ENCODE measurements around the gene ZBTB7C. TPM values are rescaled to one million over a fixed set of nuclear protein-coding genes. Genes with fewer than 3 reads are reported as not detected.

Gene ZBTB7C
- total and polyA plus RNA-seq, 2 of the 4 experiments (the other 2 are of a cell fraction) = not detected

- ChIA-PET POLR2A (ENCODE audit: unreplicated experiment) (no interaction called here), CTCF (no interaction called here)
- no peaks in the 10 kb centered on the region for H4K20me1 ChIP-seq (ENCODE audit: insufficient read depth, low read length)
- H3K27ac ChIP-seq (ENCODE audit: insufficient read depth, low read length) = no peak overlapping the region
- DNase-seq = no peak
- no peak overlapping the region for H4K5ac ChIP-seq (ENCODE audit: low read depth, low read length)
- no peak overlapping the region for H3K23ac ChIP-seq (ENCODE audit: low read depth, low read length)
- no peak for ATAC-seq (ENCODE audit: low read depth)
- intact Hi-C loops (cut with micrococcal nuclease) = no loop called here
- BruUV-seq (replicated peaks) = no TSS peak
- H3K9ac ChIP-seq (ENCODE audit: low read depth, low read length) = no peak overlapping the region
- H3K4me1 ChIP-seq (ENCODE audit: control insufficient read depth, insufficient read depth, low read length) = no peaks in the 10 kb centered on the region
- no peak overlapping the region for H4K8ac ChIP-seq (ENCODE audit: low read depth in 2 of 2, low read length in 2 of 2)
- no peak overlapping the region for H3K4me2 ChIP-seq (ENCODE audit: low read depth, low read length)
- H2AFZ ChIP-seq (replicated peaks; ENCODE audit: low read length, poor library complexity) = no peak overlapping the region
- no peak overlapping the region for H2BK120ac ChIP-seq (ENCODE audit: low read depth, low read length)
- H3K36me3 ChIP-seq (ENCODE audit: control insufficient read depth, insufficient read depth, low read length) = no peaks in the 10 kb centered on the region
- H3K18ac ChIP-seq (ENCODE audit: low read depth, low read length) = no peak overlapping the region
- H3K4me3 ChIP-seq (ENCODE audit: insufficient read depth, low read depth, low read length) = no peak overlapping the region
- H2BK15ac ChIP-seq (ENCODE audit: low read depth, low read length) = no peak overlapping the region
- H3K14ac ChIP-seq (replicated peaks; ENCODE audit: low read depth, low read length) = no peak overlapping the region
- no peaks in the 10 kb centered on the region for H3K9me3 ChIP-seq (ENCODE audit: control insufficient read depth, insufficient read depth, low read length)
- TF ChIP-seq MAFK (IDR thresholded peaks at IDR 0.05; ENCODE audit: low read depth, low read length) (no peak), BHLHE40 (IDR thresholded peaks at IDR 0.05; ENCODE audit: low read depth, low read length) (no peak), FOS (IDR thresholded peaks at IDR 0.05; ENCODE audit: low read depth, low read length) (no peak), ELK1 (IDR thresholded peaks at IDR 0.05; ENCODE audit: borderline replicate concordance, low read depth, low read length) (no peak), USF2 (IDR thresholded peaks at IDR 0.05; ENCODE audit: low read depth, low read length) (no peak), RFX5 (IDR thresholded peaks at IDR 0.05; ENCODE audit: low read depth, low read length) (no peak), MAZ (IDR thresholded peaks at IDR 0.05; ENCODE audit: borderline replicate concordance, low read depth, low read length) (no peak), POLR2A (IDR thresholded peaks at IDR 0.05; ENCODE audit: low read depth, low read length) (no peak), CEBPB (IDR thresholded peaks at IDR 0.05; ENCODE audit: low read depth, low read length) (no peak), NFE2L2 (IDR thresholded peaks at IDR 0.05; ENCODE audit: low read depth, low read length) (no peak), MXI1 (IDR thresholded peaks at IDR 0.05; ENCODE audit: borderline replicate concordance, low read depth, low read length) (no peak), RAD21 (IDR thresholded peaks at IDR 0.05; ENCODE audit: low read length) (no peak), CHD1 (IDR thresholded peaks at IDR 0.05; ENCODE audit: low read depth, low read length) (no peak), RCOR1 (IDR thresholded peaks at IDR 0.05; ENCODE audit: insufficient replicate concordance, low read length) (no peak), CTCF (conservative IDR thresholded peaks at IDR 0.05; ENCODE audit: low read depth, low read length) (no peak), SMC3 (IDR thresholded peaks at IDR 0.05; ENCODE audit: low read depth, low read length) (no peak)
- H3K27me3 ChIP-seq (ENCODE audit: control insufficient read depth, insufficient read depth, low read length) = peaks cover 38% of the 10 kb centered on the region
- 50% methylated on average over 1 of the region's 1 CpG; no CpG with 5 or more reads in 1 of the 2 experiments for WGBS, 2 experiments (ENCODE audit: extremely low coverage in 2 of 2, insufficient read length in 1 of 2)
- H2BK5ac ChIP-seq (ENCODE audit: low read depth, low read length, poor library complexity, severe bottlenecking) = no peak overlapping the region
- H4K91ac ChIP-seq (ENCODE audit: insufficient read depth, low read depth, low read length) = no peak overlapping the region
- in situ Hi-C loops (cut with MboI; ENCODE audit: low sequenced_read_pairs) = no loop called here
- H3K79me1 ChIP-seq (ENCODE audit: low read depth in 1 of 2, low read length in 2 of 2) = no peaks in the 10 kb centered on the region
- H3K56ac ChIP-seq (ENCODE audit: extremely low read depth, insufficient read depth, low read length) = no peak overlapping the region
- H2BK20ac ChIP-seq (ENCODE audit: low read depth, low read length) = no peak overlapping the region
- H3K9me1 ChIP-seq (ENCODE audit: insufficient read depth, low read length) = no peaks in the 10 kb centered on the region
- no peak overlapping the region for H3K4ac ChIP-seq (ENCODE audit: low read depth, low read length)
- dilution Hi-C loops (cut with HindIII; ENCODE audit: low sequenced_read_pairs, unreplicated experiment) = no loop called here
- H2AK5ac ChIP-seq (ENCODE audit: low read depth, low read length) = no peak overlapping the region
- H2AK9ac ChIP-seq (replicated peaks; ENCODE audit: low read depth, low read length, poor library complexity) = no peak overlapping the region
Measured at GRCh38 chr18:48393776-48394175, 15.4 kb downstream of the ZBTB7C start.
